Cardiac muscle cell (in vitro differentiated cells and primary cell): ENCODE data around the gene ATP5F1E. TPM values are rescaled to one million over a fixed set of nuclear protein-coding genes. Genes with fewer than 3 reads are reported as not detected.

Experiments
- DNase-seq, 2 donors: peaks; one replicate each; pipeline versions ENCODE4 v3.0.0 to v3.0.0-alpha.2; 2010 to 2017; ENCODE audit warnings: low read depth in 1 of 2, low spot score in 1 of 2
- H3K27ac ChIP-seq: fragments of 200-600 bp; sonication (generic); 2 replicates; pipeline ENCODE4 v1.5.1; 2016
- H3K27me3 ChIP-seq: fragments of 200-600 bp; sonication (generic); 2 replicates; pipeline ENCODE4 v1.6.0; 2016; ENCODE audit warnings: control low read depth
- H3K36me3 ChIP-seq: fragments of 200-600 bp; sonication (generic); 2 replicates; pipeline ENCODE4 v1.5.1; 2016; ENCODE audit warnings: control low read depth
- H3K4me1 ChIP-seq: fragments of 200-600 bp; sonication (generic); 2 replicates; pipeline ENCODE4 v1.8.1; 2017; ENCODE audit warnings: low read depth, mild to moderate bottlenecking, mixed run types
- H3K4me3 ChIP-seq: fragments of 200-600 bp; sonication (generic); 2 replicates; pipeline ENCODE4 v1.5.1; 2016; ENCODE audit warnings: mild to moderate bottlenecking
- H3K9me3 ChIP-seq: fragments of 200-600 bp; sonication (generic); 2 replicates; pipeline ENCODE4 v1.5.1; 2017; ENCODE audit warnings: low read depth, mild to moderate bottlenecking, control low read depth
- CTCF ChIP-seq: IDR thresholded peaks from 2 replicates; pipeline ENCODE4 v1.5.1; 2012; ENCODE audit warnings: low read depth, mild to moderate bottlenecking, low read length
- polyA plus RNA-seq: library from polyadenylated mRNA; unstranded; fragments of >200 nt; fragmentation: Nextera tagmentation; extraction: Ambion mirVana; gene quantifications from 2 replicates; pipeline ENCODE4 v1.2.1, GENCODE V29; 2016
- total RNA-seq: library from RNA; depleted of rRNA; stranded (reverse); fragments of >200 nt; gene quantifications from 2 replicates; pipeline ENCODE4 v1.2.3, GENCODE V29; 2016

Gene ATP5F1E
- total and polyA plus RNA-seq, 2 experiments from 2014 or later: 17.9 to 281 TPM

GRCh38 chr20:59020938-59021551, 11.1 kb downstream of the ATP5F1E start:
- peaks cover 21% of the 10 kb centered on the region for H3K4me1 ChIP-seq
- peak; percentile 27 to 52 for DNase-seq
- H3K27me3 ChIP-seq: no peaks in the 10 kb centered on the region
- peaks cover 18% of the 10 kb centered on the region for H3K36me3 ChIP-seq
- no peak overlapping the region for H3K4me3 ChIP-seq
- H3K27ac ChIP-seq: peak overlapping the region; percentile 32
- no peak for TF ChIP-seq CTCF
- H3K9me3 ChIP-seq: no peaks in the 10 kb centered on the region

- H3K4me3 ChIP-seq: no peak within 1 kb of the TSS
- no peaks in the 10 kb centered on the region for H3K9me3 ChIP-seq
- no peak for DNase-seq
- H3K27me3 ChIP-seq: no peaks in the 10 kb centered on the region
- TF ChIP-seq CTCF: no peak
- no peak within 1 kb of the TSS for H3K27ac ChIP-seq
- H3K36me3 ChIP-seq: peaks cover 4% of the 10 kb centered on the region
- peaks cover 36% of the 10 kb centered on the region for H3K4me1 ChIP-seq
Observed at GRCh38 chr20:59019217-59019616, 12.9 kb downstream of the ATP5F1E start, which contains the start of gene TUBB1. Gene TUBB1, plus strand, starts transcription at chr20:59019429. Its CDS starts 94 bp downstream, at chr20:59019523.

- no peak for DNase-seq
- H3K4me3 ChIP-seq: no peak overlapping the region
- no peak overlapping the region for H3K27ac ChIP-seq
- no peaks in the 10 kb centered on the region for H3K9me3 ChIP-seq
- no peak for TF ChIP-seq CTCF
- no peaks in the 10 kb centered on the region for H3K27me3 ChIP-seq
- H3K4me1 ChIP-seq: peaks cover 36% of the 10 kb centered on the region
- peaks cover 3% of the 10 kb centered on the region for H3K36me3 ChIP-seq
Observed at GRCh38 chr20:59018817-59019216, 13.3 kb downstream of the ATP5F1E start.

- no peak for DNase-seq
- Histone ChIP-seq H3K9me3 (no peaks in the 10 kb centered on the region), H3K36me3 (no peaks in the 10 kb centered on the region), H3K4me3 (no peak overlapping the region), H3K4me1 (peaks cover 36% of the 10 kb centered on the region), H3K27ac (no peak overlapping the region), H3K27me3 (no peaks in the 10 kb centered on the region)
- TF ChIP-seq CTCF: no peak
Observed at GRCh38 chr20:59017493-59018231, 14.5 kb downstream of the ATP5F1E start.

- peaks cover 36% of the 10 kb centered on the region for H3K4me1 ChIP-seq
- DNase-seq: peak in 1 of 2 donors; percentile 11
Observed at GRCh38 chr20:59016795-59017492, 15.2 kb downstream of the ATP5F1E start.

More at GRCh38 chr20:59016795-59017492, 15.2 kb downstream of the ATP5F1E start:
- no peak overlapping the region for H3K4me3 ChIP-seq
- H3K27me3 ChIP-seq: no peaks in the 10 kb centered on the region
- no peaks in the 10 kb centered on the region for H3K36me3 ChIP-seq
- no peak for TF ChIP-seq CTCF
- no peak overlapping the region for H3K27ac ChIP-seq
- H3K9me3 ChIP-seq: no peaks in the 10 kb centered on the region
